Neural cell (in vitro differentiated cells): ENCODE measurements around the gene KLHL6.

ENCODE experiments used
- TF ChIP-seq, protein P1 (sequence below): IDR thresholded peaks from 2 replicates; pipeline ENCODE4 v1.6.1; 2012; ENCODE audit warnings: borderline replicate concordance
- TF ChIP-seq, protein P2 (sequence below): fragments of 450-650 bp; IDR thresholded peaks from 2 replicates; pipeline ENCODE4 v1.5.1; 2014; ENCODE audit warnings: antibody characterized with exemption, mild to moderate bottlenecking, moderate library complexity; ENCODE audit not compliant: poor library complexity, severe bottlenecking

GRCh38 chr3:183594636-183595035 lies 39.1 kb upstream of the KLHL6 start:
- TF ChIP-seq, protein P1, sequence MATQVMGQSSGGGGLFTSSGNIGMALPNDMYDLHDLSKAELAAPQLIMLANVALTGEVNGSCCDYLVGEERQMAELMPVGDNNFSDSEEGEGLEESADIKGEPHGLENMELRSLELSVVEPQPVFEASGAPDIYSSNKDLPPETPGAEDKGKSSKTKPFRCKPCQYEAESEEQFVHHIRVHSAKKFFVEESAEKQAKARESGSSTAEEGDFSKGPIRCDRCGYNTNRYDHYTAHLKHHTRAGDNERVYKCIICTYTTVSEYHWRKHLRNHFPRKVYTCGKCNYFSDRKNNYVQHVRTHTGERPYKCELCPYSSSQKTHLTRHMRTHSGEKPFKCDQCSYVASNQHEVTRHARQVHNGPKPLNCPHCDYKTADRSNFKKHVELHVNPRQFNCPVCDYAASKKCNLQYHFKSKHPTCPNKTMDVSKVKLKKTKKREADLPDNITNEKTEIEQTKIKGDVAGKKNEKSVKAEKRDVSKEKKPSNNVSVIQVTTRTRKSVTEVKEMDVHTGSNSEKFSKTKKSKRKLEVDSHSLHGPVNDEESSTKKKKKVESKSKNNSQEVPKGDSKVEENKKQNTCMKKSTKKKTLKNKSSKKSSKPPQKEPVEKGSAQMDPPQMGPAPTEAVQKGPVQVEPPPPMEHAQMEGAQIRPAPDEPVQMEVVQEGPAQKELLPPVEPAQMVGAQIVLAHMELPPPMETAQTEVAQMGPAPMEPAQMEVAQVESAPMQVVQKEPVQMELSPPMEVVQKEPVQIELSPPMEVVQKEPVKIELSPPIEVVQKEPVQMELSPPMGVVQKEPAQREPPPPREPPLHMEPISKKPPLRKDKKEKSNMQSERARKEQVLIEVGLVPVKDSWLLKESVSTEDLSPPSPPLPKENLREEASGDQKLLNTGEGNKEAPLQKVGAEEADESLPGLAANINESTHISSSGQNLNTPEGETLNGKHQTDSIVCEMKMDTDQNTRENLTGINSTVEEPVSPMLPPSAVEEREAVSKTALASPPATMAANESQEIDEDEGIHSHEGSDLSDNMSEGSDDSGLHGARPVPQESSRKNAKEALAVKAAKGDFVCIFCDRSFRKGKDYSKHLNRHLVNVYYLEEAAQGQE, result no peak
- TF ChIP-seq, protein P2, sequence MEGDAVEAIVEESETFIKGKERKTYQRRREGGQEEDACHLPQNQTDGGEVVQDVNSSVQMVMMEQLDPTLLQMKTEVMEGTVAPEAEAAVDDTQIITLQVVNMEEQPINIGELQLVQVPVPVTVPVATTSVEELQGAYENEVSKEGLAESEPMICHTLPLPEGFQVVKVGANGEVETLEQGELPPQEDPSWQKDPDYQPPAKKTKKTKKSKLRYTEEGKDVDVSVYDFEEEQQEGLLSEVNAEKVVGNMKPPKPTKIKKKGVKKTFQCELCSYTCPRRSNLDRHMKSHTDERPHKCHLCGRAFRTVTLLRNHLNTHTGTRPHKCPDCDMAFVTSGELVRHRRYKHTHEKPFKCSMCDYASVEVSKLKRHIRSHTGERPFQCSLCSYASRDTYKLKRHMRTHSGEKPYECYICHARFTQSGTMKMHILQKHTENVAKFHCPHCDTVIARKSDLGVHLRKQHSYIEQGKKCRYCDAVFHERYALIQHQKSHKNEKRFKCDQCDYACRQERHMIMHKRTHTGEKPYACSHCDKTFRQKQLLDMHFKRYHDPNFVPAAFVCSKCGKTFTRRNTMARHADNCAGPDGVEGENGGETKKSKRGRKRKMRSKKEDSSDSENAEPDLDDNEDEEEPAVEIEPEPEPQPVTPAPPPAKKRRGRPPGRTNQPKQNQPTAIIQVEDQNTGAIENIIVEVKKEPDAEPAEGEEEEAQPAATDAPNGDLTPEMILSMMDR, result no peak
